ENCODE results near the gene HRH1.
"Not testable (repeated sequence)": the region's sequence is repeated elsewhere in the genome, so short reads cannot be mapped to it uniquely, and the experiment has no call there.

HRH1 gene

DNA sequence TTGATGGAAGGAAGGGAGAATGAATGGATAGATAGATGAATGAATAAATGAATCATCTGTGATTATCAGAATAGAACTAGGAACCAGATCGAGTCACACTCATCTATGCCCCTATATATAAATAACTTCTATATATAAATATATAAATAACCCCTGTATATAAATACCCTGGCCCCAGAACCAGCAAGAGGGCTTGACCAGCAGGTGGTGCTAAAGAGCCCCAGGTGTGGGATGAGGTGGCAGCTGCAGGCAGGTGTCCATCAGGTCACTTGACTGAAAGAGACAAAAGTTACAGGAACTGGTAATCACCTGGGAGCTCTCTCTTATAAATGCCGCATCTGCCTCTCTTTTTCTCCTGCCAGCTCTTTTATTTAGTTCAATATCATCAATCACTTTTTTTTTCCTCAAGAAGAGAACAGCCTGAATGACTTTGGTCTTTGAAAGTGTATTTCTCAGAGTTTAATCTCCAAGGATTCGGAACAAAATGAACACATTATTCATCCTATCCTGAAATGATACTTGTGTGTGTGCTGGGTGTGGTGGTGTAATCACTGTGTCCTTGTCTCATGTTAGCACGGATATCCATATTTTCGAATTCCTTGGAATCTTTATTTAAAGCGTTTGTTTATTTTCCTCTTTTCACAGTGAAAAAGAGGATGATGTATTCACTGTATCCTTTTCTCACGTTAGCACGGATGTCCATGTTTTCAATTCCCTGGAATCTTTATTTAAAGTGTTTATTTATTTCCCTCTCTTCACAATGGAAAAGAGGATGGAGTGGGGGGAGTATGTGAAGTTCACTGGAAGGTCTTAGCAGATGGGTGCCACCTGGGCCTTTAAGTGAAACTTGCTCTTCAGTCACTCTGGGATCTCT is 82.5 kb downstream of the HRH1 start:
- in situ Hi-C loops (cut with HindIII; ENCODE audit: low sequenced_read_pairs): no loop called here

DNA sequence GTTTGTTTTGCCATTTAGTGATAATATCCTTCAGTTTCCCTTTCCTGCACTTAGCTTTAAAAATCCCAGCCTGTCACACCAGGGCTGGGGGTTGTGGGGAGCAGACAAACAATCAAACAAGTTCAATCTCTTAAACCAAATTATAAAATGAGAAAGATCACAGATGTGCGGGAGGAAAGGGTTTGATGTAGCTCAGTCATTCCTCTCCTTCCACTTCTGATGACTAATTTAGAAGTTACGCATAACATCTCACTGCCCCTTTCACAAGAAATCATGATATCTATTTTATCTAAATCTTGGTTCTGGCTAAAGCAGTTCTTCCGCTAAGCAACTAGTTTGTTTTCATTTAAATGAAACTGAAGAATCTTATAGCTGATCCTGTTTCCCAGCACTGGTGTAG is 83.8 kb downstream of the HRH1 start:
- in situ Hi-C loops (cut with HindIII; ENCODE audit: low sequenced_read_pairs): no loop called here

DNA sequence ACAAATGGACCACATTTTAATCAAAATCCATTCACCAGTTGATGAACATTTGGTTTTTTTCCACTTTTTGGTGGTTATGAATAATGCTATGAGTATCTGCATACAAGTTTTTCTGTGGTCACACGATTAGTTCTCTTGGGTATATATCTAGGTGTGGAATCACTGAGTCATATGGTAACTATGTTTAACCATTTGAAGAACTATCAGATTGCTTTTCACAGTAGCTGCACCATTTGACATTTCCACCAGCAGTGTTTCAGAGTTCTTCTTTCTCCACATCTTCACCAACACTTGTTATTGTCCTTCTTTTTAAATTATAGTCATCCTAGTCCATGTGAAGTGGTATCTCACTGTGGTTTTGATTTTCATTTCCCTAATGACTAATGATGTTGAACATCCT is 84.6 kb downstream of the HRH1 start:
- in situ Hi-C loops (cut with HindIII; ENCODE audit: low sequenced_read_pairs): no loop called here

DNA sequence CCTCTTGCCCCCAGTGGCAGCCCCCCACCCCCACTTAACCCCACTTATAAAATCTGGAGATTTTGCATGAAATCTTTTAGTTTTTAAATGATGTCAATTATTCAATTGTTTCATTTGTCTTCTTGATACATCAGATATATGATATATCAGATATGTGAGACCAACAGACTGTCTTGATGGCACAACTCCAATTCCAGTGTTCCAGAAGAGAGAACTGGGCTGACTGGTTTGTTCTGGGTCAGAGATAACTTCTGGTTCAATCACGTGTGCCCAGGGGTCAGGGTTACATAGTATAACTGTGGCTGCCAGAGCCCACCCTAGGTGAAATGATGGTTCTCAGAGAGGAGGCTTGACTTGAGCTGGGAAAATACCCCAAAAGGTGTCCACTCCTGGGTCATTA is 85.5 kb downstream of the HRH1 start:
- in situ Hi-C loops (cut with HindIII; ENCODE audit: low sequenced_read_pairs): no loop called here

DNA sequence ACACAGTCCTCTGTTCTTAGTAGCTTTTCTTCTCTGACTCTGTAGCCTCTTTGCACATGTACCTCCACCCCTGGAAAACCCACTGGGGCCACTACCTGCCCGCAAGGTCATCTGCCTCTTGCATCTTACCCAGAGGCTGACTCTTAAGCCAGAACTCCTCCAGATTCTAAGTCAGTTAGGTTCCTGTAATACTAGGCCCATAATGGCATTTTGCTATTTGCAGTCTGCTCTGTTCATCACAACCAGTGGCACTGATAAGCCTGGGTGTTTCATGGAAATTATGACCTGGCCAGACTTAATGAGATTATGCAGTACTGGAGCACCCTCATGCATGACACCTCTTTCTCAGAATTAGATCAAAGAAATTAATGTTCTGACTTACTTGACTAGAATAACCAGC is 86.2 kb downstream of the HRH1 start:
- in situ Hi-C loops (cut with HindIII; ENCODE audit: low sequenced_read_pairs): no loop called here

DNA sequence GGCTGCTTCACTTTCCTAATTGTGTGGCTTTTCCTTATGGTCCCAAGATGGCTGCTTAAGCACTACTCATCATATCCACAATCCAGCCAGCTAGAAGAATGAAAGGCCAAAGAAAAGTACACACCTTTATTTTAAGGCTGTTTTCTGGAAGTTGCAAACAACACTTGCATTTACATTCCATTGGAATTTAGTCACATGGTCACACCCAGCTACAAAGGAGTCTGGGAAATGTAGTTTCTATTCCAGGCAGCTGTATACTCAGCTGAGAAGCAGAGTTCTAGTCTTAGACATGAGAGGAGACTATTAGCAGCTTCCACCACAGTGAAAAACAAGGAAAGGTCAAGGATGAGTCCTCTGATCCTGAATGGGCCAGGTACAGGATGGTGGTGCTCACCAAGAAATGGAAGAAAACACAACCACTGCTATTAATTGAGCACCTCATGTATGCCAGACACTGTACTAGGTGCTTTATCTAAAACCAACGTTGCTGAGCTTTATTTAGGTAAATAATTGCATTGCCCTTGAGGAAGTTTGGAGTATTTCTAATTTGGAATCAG is 89.9 kb downstream of the HRH1 start:
- in situ Hi-C loops (cut with HindIII; ENCODE audit: low sequenced_read_pairs): no loop called here

DNA sequence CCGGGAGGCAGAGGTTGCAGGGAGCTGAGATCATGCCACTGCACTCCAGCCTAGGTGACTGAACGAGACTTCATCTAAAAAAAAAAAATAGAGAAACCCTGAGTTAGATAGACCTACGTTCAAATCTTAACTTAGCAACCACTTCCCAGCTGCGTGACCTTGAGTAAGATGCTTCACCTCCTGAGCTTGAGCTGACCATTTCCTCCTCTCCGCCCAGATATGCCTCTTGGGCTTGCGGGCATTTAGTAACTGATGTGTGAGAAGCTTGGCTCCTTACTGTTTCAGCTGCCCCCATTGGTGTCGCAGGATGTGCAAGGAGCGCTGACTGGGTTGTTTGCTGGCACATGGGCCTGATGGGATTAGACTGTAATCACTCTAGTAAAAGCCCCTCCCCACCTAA is 91.0 kb downstream of the HRH1 start:
- in situ Hi-C loops (cut with HindIII; ENCODE audit: low sequenced_read_pairs): no loop called here

DNA sequence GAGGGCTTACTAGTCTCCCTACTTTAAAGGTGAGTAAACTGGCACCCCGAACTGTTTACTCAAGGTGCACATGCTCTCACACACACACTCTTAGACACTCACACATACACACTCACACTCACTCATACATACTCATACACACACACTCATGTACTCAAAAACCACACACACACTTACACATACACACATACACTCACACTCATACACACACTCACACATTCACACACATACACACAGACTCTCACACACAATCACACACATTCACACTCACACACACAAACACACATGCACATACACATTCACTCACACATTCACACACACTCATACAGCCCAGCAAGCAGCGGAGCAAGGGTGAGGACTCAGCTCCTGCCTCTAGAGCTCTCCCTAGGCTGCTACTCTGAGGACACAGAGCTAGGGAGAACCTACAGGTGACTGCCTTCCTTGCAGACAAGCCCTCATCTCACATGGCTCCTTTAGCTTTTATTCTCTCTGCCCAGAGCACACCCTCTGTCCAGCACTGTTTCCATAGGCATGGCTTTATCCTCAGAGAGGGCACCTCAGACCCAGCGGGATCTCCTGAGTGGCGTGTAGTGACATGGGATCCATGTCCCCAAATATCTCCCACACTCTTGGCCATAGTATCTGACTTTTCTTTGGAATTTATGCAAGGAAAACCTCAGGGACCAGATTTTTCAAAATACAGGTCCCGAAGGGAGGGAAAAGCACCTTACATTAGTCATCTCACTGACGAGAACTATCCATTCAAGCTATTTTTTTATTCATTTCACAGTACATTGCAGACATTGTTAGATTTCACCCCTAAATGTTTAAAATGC is 91.8 kb downstream of the HRH1 start:
- in situ Hi-C loops (cut with HindIII; ENCODE audit: low sequenced_read_pairs): no loop called here

DNA sequence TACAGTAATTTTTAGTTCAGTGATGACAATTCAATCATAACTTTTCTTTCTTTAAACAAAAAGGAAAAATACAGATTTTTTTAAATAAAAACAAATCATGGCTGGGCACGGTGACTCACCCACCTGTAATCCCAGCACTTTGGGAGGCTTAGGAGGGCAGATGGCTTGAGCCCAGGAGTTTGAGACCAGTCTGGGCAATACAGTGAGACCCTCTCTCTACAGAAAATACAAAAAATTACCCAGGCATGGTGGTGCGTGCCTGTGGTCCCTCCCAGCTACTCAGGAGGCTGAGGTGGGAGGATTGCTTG is 92.3 kb downstream of the HRH1 start:
- in situ Hi-C loops (cut with HindIII; ENCODE audit: low sequenced_read_pairs): no loop called here

DNA sequence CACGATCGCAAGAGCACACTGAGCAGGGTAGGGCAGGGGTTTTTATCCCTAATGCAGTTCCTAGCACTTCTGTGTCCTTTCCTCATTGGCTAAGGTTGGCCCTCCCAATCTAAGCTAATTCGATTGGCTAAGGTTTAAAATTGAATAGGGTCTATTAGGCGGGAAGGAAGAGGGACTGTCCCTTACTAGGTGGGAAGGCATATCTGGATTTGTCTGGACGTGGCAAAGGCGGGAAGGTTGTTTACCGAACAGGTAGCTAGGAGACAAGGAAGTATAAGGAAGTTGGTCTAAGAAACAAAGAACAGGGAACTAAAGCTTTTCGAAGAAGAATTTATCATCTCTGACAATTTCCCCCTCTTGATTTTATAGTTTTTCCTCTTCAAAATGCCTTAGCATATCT is 93.1 kb downstream of the HRH1 start:
- in situ Hi-C loops (cut with HindIII; ENCODE audit: low sequenced_read_pairs): no loop called here

DNA sequence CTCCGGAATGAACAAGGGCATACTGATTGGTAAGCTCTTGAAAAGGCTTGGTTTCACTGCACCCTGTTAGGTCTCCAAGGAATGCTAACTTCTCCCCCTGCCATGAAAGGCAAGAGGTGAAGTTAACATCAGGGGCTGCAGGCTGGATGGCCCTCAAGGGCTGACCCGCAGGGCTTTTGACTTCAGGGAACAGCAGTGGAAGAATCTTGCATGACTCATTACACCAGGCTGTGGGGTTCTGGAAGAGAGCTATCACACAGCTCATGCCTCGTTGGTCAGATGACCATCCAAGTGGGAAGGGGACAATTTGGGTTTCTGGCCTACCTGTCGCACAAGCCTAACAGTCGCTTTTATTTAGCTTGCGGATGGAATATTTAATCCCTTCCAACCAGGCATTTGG is 94.3 kb downstream of the HRH1 start:
- in situ Hi-C loops (cut with HindIII; ENCODE audit: low sequenced_read_pairs): no loop called here

DNA sequence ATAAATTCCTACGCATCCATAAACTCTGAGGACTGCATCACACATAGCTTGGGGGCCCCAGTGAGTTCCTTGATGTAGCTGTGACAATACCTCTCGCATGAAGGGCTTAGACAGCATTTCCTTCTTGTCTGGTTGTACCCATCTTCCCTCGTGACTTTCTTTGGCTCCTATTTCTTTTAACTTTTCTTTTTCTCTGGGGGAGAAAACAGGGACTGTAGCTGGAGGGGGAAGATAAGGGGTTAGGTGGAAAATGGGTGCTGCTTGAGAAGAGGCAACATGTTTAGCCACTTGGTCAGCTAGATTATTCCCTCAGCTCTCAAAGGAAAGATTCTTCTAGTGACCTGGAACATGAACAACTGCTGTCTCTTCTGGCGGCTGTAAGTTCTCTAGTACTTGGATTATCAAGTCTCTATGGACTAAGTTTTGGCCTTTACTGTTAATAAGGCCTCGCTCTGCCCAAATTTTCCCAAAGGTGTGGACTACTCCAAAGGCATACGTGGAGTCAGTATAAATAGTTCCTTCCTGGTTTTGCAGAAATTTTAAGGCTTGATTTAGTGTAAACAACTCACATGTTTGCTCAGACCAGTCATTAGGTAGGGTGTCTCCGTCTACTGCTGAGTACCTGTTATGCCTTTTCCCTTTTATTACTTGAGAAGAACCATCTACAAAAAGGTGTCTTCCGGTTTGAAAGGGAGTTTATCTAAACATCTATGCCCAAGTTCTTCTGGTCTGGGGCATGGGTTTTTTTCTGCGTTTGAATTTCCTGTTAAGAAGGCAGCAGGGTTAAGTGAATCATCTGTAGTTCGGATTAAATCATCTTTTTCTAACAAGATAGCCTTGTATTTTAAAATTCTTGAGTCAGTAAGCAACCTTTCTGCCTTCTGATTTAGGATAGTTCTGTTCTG is 96.9 kb downstream of the HRH1 start:
- in situ Hi-C loops (cut with HindIII; ENCODE audit: low sequenced_read_pairs): no loop called here

DNA sequence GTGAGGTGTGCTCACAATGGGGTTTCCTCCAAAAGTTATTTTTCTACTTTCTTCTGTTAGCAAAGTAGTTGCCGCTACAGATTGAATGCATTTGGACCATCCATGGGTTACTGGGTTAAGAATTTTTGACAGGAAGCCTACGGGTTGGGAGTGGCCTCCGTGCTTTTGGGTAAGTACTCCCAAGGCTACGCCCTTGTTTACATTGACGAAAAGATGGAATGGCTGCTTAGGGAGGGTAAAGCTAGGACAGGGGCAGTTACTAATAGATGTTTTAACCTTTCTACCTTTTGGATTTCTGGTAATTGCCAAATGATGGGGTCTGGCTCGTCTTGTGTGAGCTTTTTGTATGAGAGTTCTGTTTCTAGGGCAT is 97.5 kb downstream of the HRH1 start:
- in situ Hi-C loops (cut with HindIII; ENCODE audit: low sequenced_read_pairs): no loop called here

DNA sequence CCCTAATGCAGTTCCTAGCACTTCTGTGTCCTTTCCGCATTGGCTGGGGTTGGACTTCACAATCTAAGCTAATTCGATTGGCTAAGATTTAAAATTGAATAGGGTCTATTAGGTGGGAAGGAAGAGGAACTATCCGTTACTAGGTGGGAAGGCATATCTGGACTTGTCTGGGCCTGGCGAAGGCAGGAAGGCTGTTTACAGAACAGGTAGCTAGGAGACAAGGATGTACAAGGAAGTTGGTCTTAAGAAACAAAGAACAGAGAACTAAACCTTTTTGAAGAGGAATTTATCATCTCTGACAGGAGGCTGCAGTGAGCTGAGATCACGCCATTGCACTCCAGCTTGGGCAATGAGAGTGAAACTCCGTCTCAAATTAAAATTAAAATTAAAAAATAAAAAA is 100.6 kb downstream of the HRH1 start:
- in situ Hi-C loops (cut with HindIII; ENCODE audit: low sequenced_read_pairs): no loop called here

DNA sequence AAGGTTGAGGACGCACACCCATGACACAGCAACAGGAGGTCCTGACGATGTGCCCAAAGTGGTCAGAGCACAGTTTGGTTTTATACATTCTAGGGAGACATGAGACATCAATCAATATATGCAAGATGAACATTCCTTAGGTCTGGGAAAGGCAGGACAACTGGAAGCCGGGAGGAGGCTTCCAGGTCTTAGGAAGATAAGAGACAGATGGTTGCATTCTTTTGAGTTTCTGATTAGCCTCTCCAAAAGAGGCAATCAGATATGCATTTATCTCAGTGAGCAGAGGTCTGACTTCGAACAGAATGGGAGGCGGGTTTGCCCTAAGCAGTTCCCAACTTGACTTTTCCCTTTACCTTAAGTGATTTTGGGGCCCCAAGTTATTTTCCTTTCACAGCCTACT is 101.2 kb downstream of the HRH1 start:
- in situ Hi-C loops (cut with HindIII; ENCODE audit: low sequenced_read_pairs): not testable (repeated sequence)

DNA sequence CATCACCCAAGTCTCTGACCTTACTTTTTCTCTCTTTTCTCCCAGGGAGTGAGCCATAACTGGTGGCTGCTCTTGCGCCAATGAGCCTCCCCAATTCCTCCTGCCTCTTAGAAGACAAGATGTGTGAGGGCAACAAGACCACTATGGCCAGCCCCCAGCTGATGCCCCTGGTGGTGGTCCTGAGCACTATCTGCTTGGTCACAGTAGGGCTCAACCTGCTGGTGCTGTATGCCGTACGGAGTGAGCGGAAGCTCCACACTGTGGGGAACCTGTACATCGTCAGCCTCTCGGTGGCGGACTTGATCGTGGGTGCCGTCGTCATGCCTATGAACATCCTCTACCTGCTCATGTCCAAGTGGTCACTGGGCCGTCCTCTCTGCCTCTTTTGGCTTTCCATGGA is 104.7 kb downstream of the HRH1 start:
- in situ Hi-C loops (cut with HindIII; ENCODE audit: low sequenced_read_pairs): no loop called here

DNA sequence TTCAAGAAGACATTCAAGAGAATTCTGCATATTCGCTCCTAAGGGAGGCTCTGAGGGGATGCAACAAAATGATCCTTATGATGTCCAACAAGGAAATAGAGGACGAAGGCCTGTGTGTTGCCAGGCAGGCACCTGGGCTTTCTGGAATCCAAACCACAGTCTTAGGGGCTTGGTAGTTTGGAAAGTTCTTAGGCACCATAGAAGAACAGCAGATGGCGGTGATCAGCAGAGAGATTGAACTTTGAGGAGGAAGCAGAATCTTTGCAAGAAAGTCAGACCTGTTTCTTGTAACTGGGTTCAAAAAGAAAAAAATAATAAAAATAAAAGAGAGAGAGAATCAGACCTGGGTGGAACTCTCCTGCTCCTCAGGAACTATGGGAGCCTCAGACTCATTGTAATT is 106.2 kb downstream of the HRH1 start:
- in situ Hi-C loops (cut with HindIII; ENCODE audit: low sequenced_read_pairs): no loop called here

DNA sequence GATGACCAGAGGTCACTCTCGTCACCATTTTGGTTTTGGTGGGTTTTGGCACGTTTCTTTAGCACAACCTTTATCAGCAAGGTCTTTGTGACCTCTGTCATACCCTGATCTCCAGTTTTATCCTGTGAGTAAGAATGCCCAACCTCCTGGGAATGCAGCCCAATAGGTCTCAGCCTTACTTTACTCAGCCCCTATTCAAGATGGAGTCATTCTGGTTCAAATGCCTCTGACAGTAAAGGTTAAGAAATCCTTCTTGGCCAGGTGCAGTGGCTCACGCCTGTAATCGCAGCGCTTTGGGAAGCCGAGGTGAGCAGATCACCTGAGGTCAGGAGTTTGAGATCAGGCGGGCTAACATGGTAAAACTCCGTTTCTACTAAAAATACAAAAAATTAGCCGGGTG is 114.7 kb downstream of the HRH1 start:
- in situ Hi-C loops (cut with HindIII; ENCODE audit: low sequenced_read_pairs): no loop called here

DNA sequence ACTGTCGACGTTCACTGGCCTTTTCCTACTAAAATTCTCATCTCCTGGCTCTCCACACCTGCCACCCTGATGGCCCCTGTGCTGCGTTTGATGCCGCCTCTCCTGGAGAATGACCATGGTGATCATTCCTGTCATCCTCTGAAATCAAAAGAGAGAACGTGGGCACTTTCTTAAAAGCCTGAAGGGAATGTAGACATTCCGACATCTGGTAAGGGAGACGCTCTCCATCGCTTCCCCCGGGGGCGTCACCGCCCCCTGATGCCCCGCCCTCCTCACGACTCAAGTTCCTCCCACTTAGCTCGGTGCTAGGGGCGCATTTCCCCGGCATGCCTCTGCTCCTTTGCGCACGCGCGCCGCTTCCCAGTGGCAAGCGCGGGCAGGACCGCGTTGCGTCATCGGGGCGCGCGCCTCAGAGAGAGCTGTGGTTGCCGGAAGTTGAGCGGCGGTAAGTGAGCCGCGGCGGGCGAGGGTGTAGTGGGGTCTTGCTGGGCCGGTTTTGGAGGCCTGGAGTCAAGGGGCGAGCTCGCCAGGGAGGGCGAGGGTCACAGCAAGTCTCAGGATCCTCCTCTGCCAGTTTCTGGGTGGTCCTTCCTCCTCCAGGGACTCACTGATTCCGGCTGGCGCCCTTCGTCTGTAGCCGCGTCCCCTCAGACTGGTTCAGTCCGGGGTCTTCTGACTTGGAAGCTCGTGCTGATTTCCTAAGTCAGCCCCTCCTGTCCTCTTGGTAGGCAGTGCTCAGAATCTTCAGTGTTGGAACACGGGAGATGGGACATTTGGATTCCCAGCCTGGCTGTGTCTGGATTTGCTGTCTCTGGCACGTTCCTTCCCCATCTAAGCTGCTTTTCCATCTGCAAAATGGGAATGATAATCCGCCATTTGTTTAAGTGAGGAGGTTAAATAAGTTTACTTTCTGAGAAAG is 118.0 kb downstream of the HRH1 start, which contains the start of gene ATG7:
Gene ATG7, plus strand, starts transcription at position 412 of the 919 bp plus-strand sequence. CDS start 26,299 bp downstream, outside the sequence.
- in situ Hi-C loops (cut with HindIII; ENCODE audit: low sequenced_read_pairs): no loop called here
